NCI-H748 (cell line): ENCODE measurements around the gene POLL.

Experiments
- DNase-seq: peaks from one replicate; lab custom pipeline; 2025; ENCODE audit not compliant: unreplicated experiment; lab: John Stamatoyannopoulos, UW

POLL gene

GRCh38 chr10:101561068-101561915, 26.8 kb downstream of the POLL start:
- peak; percentile 41 for DNase-seq

- no peak for DNase-seq
Observed at GRCh38 chr10:101560298-101561067, 27.6 kb downstream of the POLL start.

DNA sequence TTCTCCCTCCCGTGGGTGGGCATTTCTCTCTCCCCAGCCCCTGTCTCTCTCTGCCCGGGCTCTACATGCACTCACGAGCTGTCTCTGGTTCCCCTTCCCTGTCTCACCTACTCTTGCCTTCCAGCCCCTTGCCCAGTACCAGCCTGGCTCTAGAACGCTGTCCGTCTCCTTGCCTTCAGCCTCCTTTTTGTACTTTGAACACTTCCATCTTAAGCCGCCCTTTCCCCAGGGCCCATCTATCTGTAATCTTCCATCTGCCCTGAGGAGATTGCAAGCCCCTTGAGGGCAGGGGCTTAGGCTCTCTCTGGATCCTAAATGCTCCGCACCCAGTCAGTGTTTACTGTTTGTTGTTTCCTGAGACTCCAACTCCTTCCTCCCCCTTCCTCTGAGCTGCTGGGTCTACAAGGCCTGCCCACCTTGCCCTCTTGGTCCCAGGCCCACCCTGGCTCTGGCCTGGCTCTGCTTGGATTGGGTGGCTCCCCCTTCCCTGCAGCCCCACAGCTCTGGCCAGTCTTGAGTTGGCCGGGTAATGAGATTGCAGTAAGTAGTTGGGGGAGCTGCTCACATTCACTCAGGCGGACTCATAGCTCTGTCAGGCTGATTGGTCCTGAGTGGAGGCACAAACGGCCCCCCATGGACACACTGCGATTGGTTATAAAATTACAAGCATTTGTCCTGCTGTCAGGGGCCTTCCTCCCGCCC, 28.3 kb downstream of the POLL start:
- no peak for DNase-seq

DNA sequence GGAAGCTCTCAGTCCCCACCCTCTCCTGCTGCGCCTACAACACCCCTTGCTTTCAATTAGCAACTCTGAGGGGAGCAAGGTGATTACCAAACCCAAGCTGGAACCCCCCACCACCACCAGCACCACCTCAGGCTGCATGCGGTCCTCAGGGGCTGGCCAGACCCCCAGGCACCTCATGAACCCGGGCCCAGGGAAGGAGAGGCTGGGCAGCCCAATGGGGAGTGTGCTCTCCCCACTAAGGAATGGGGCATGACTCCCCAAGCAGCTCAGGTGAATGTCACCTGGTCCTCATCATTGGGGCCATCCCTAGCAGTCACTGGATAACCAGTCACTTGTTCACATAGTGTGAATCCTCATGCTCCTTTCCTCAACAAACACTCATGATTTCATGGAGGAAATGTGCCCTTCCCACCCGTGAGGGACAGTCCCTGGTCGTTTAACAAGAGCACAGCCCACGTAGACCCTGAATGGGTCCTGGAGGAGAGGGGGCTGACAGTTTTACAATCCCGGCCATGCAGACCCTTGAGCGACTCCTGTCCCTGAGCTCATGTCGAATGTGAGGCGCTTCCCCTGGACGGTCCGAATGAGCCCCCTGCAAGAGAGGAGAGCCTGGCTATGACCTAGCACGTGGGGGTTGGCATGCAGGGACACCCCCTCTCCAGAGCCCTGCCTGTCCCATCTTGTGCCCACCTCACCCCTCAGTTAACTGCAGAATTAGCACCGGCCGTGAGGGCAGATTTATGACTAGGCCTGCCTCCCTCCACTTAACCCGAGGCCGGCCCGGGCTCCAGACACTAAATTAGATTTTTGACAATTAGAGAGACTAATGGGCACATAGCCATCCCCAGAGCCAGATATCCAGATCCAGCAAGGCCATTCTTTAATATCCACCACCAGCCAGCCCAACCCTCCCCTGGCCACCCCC, 29.1 kb downstream of the POLL start:
- no peak for DNase-seq

- DNase-seq = no peak
Observed at GRCh38 chr10:101558204-101558603, 29.9 kb downstream of the POLL start.

DNA sequence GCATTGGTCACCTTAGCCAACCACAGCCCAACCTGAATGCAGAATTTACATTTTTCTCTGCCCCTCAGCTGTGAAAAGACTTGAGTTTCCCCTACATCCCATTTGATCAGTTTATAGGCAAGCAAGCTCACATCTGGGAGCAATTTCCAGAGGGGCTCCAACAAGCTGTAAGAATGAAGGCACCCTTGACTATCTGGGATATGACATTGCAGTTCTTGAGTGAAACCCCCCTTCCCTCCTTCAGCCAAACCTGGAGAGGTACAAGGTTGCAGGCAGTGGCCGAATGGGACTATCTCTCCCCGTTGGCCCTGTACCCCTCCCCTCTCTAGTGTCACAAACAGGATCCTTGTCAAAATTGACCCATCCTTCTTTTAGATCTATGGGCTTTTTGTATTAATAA, 30.5 kb downstream of the POLL start:
- no peak for DNase-seq

GRCh38 chr10:101552442-101552841, 35.6 kb downstream of the POLL start:
- no peak for DNase-seq

- no peak for DNase-seq
Observed at GRCh38 chr10:101550965-101551364, 37.1 kb downstream of the POLL start.

DNA sequence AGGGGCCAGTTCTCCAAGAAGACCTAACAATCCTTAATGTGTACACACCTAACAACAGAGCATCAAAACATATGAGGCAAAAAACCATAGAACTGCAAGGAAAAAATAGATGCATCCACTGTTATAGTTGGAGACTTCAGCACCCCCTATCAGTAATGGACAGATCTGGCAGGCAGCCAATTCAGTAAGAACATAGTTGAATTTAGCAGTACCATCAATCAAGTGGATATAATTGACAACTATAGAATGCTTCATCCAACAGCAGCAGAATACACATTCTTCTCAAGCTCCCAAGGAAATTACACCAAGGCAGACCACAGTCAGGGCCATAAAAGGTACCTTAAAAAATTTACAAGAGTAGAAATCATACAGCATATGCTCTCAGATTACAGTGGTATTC, 42.2 kb downstream of the POLL start:
- peak; percentile 68 for DNase-seq

DNA sequence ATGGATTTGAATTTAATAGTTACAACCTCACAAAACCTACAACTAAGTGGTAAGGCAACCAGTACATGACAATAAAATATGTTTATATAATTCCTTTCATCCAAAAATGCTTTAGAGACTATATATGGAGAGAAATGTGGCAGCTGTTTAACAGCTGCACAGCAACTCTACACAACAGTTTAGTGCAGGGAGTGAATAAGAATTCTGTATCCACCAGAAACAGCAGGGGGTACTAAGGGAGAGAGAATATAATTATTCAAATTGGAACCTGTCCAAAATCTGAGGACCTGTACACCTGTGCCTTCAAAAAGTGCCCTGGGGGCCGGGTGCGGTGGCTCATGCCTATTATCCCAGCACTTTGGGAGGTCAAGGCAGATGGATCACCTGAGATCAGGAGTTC, 49.6 kb downstream of the POLL start:
- DNase-seq = peak; percentile 65

DNA sequence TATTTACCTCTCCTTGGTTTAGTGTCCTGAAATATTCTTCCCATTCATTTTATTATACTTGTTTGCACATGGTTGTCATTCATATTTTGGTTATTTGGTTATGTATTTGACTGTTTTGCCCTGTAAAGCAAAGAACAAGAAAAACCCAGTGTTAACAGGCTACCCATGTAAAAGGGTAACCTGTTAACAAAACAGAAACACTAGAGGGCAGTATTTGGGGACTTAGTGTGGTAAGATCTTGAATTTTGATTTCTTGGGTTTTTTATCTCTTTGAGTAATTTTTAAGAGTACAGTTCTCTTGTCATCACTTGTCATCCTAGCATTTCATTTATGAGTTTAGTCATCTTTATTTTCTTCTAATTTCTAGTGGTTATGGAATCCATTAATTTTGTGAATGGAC, 51.3 kb downstream of the POLL start:
- DNase-seq = peak; percentile 39

DNA sequence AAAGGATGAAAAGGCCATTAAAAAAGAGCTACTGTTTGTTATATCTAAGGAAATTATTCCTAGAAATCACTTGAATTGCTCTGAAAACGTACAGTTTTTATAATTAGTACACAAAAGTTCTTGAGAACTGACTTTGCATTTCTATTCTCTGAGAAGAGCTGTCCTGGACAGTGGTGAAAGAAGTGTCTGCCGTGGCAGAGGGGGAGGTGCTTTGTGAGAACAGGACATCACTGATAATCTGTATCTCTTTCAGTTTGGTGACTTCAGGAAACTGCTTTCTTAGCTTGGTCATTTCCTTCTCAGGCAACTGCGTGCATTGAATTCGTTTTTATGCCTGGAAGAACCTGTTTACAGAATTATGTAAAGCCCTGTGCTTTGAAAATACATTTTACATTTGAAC, 52.1 kb downstream of the POLL start:
- DNase-seq = no peak

DNA sequence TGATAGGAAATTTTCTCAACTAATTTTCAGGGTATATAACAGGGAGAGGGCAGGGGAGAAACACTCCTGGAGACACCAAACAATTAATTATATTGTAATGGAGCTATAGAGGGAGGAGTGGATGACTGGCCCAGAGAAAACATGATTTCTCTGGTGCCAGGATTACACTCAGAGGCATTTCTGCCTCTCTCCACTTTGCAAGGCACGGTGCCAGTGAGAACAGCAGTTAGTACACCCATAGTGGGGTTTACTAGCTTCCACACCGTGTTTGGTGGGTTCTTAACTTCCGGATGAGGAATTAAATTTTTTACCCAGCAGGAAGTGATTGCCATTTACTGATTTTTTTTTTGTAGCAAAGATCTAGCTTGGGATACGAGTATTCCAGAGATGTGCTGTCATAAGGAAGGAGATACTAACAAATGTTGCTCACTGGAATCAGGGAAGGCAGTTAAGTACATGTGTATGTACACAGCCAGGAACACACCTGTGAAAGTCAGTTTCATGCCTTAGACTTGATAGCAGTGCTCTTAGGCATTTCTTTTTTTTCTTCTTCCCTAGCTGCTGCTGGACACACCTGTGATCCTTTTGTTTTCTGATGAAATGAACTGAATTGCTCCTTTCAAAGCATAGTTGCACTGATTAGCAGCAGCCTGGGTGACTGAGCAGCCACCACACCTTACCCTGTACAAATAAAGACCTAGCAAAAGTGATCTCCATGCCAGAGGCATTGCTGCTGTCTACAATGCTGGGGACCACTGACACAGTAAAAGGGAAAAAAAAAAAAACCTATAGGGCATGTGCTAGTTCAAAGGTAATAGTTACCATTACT, 58.1 kb downstream of the POLL start:
- DNase-seq = no peak

DNA sequence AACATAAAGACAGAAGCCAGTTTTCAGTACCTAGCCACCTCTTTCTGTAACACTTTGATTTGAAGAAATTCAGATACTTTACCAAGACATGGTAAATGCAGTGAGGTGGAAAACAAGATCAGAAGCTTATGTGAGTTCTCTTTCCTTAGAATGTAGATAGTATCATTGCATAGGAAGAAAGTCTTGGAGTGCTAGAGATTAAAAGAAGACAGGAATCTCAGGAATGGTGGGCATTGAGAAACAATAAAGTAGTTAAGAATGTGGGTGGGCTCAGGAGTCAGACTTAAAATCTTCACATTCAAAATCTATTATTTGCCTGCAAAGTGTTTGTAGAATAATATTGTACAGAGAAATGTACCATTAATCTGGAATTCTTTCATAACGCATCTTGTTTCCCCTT, 58.9 kb downstream of the POLL start:
- DNase-seq = no peak
